Vagina (tissue), 2 donors: ENCODE results near the gene PRRG4. TPM values are rescaled to one million over a fixed set of nuclear protein-coding genes. Genes with fewer than 3 reads are reported as not detected.

Source experiments
- DNase-seq, 2 donors: peaks; one replicate each; pipeline ENCODE4 v3.0.0-alpha.2; 2017; ENCODE audit errors: extremely low spot score in 2 of 2
- H3K27ac ChIP-seq: fragments of 200-600 bp; sonication (generic); one replicate; pipeline ENCODE4 v1.5.1; 2019
- H3K27me3 ChIP-seq: fragments of 200-600 bp; sonication (generic); one replicate; pipeline ENCODE4 v1.5.1; 2019
- H3K36me3 ChIP-seq, 2 donors: fragments of 200-600 bp; sonication (generic); one replicate each; pipeline ENCODE4 v1.5.1; 2017 to 2019
- H3K4me1 ChIP-seq: fragments of 200-600 bp; sonication (generic); one replicate; pipeline ENCODE4 v1.5.1; 2019
- H3K4me3 ChIP-seq, 2 donors: fragments of 200-600 bp; sonication (generic); 1 replicate in 1 of 2; 2 replicates in 1 of 2; pipeline ENCODE4 v1.5.1; 2016 to 2019
- H3K9me3 ChIP-seq: fragments of 200-600 bp; sonication (generic); one replicate; pipeline ENCODE4 v1.5.1; 2019
- CTCF ChIP-seq, 3 experiments: fragments of 450-650 bp in 2 of 3; fragments of 200-600 bp in 1 of 3; sonication (generic) in 1 of 3; IDR thresholded peaks; one replicate each; pipeline ENCODE4 v1.5.1; 2017 to 2019; ENCODE audit warnings: antibody characterized with exemption in 3 of 3, mild to moderate bottlenecking in 2 of 3, moderate library complexity in 2 of 3
- POLR2A ChIP-seq, 2 donors: fragments of 450-650 bp; IDR thresholded peaks; one replicate each; pipeline ENCODE4 v1.6.1; 2017; ENCODE audit warnings: antibody characterized with exemption in 2 of 2, mild to moderate bottlenecking in 2 of 2, moderate library complexity in 2 of 2
- POLR2AphosphoS5 ChIP-seq, 2 donors: sonication (generic); formaldehyde crosslinking; IDR thresholded peaks; one replicate each; pipeline ENCODE4 v1.9.0; 2017; ENCODE audit warnings: antibody characterized with exemption in 2 of 2, mild to moderate bottlenecking in 2 of 2, low read depth in 1 of 2; ENCODE audit not compliant: insufficient read depth in 1 of 2
- intact Hi-C: fragments of 100-400 bp; cut with DNase I; formaldehyde crosslinking; loops from one replicate; pipeline ENCODE4 v1.15.1; 2023
- total RNA-seq: library from RNA; depleted of rRNA; stranded (reverse); fragments of >200 nt; gene quantifications from one replicate; pipeline ENCODE4 v1.2.3, GENCODE V29; 2016

Gene PRRG4
- total RNA-seq, 1 donor from 2014 or later = 21.1 TPM

- H3K36me3 ChIP-seq = no peaks in the 10 kb centered on the region
- intact Hi-C loops = no loop called here
- H3K9me3 ChIP-seq = no peaks in the 10 kb centered on the region
Observed at GRCh38 chr11:32849761-32850160, 20.0 kb downstream of the PRRG4 start.

DNA sequence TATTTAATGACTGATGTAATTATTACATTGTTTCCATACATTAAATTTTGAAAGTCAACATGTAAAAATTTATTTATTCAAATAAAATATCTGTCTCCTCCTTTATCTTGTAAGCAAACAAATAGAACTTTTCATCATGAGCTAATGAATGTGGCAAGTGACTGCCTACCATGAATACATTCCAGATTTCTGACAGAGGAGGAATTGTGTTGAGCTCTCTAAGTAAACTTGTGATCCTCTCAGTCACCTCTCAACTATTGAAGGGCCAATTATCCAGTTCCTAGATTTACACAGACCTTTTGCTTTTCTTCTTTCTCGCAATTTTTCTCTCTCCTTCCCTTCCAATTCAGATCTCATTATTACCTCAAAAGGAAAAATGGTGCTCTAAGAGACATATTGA lies 21.5 kb downstream of the PRRG4 start:
- no peaks in the 10 kb centered on the region for H3K36me3 ChIP-seq
- H3K4me1 ChIP-seq = no peaks in the 10 kb centered on the region
- no peaks in the 10 kb centered on the region for H3K9me3 ChIP-seq

More at GRCh38 chr11:32849761-32850160, 20.0 kb downstream of the PRRG4 start:
- no peak overlapping the region for H3K27ac ChIP-seq
- H3K4me1 ChIP-seq = no peaks in the 10 kb centered on the region
- H3K4me3 ChIP-seq = no peak overlapping the region
- no peak for DNase-seq
- H3K27me3 ChIP-seq = no peaks in the 10 kb centered on the region
- TF ChIP-seq POLR2AphosphoS5 (IDR thresholded peaks at IDR 0.05; ENCODE audit: insufficient read depth in 1 of 2, low read depth in 1 of 2) = no peak
- TF ChIP-seq CTCF (IDR thresholded peaks at IDR 0.05) = no peak
- TF ChIP-seq POLR2A (IDR thresholded peaks at IDR 0.05) = no peak

DNA sequence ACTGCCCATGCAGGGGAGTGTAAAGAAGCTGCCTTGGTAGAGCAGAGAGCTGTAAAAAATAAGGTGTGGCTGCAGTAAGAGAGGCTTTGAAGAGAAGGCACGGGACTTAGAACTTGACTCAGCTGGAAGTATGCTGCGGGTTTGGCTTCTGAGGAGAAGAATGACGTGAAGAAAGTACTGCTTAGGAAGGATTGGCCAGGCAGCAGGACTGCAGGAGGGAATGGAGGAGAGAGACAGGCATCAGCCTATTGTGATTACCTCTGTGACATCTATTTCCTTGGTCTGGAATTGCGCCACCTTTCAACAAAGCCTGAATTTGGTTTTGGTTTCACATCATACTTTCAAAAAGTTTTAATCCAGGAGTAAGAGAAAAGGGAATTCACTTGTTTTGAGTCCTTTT lies 22.5 kb downstream of the PRRG4 start:
- Histone ChIP-seq H3K4me3 (no peak overlapping the region), H3K27me3 (no peaks in the 10 kb centered on the region), H3K4me1 (no peaks in the 10 kb centered on the region), H3K27ac (no peak overlapping the region), H3K9me3 (no peaks in the 10 kb centered on the region), H3K36me3 (no peaks in the 10 kb centered on the region)
- intact Hi-C loops = no loop called here
- no peak for DNase-seq
- TF ChIP-seq POLR2A (IDR thresholded peaks at IDR 0.05) (no peak), CTCF (IDR thresholded peaks at IDR 0.05) (no peak), POLR2AphosphoS5 (IDR thresholded peaks at IDR 0.05; ENCODE audit: insufficient read depth in 1 of 2, low read depth in 1 of 2) (no peak)

More for the DNA sequence above, 21.5 kb downstream of the PRRG4 start:
- Histone ChIP-seq H3K4me3 (no peak overlapping the region), H3K27ac (no peak overlapping the region), H3K27me3 (no peaks in the 10 kb centered on the region)
- DNase-seq = no peak
- TF ChIP-seq POLR2AphosphoS5 (IDR thresholded peaks at IDR 0.05; ENCODE audit: insufficient read depth in 1 of 2, low read depth in 1 of 2) (no peak), POLR2A (IDR thresholded peaks at IDR 0.05) (no peak), CTCF (IDR thresholded peaks at IDR 0.05) (no peak)
- intact Hi-C loops = no loop called here

DNA sequence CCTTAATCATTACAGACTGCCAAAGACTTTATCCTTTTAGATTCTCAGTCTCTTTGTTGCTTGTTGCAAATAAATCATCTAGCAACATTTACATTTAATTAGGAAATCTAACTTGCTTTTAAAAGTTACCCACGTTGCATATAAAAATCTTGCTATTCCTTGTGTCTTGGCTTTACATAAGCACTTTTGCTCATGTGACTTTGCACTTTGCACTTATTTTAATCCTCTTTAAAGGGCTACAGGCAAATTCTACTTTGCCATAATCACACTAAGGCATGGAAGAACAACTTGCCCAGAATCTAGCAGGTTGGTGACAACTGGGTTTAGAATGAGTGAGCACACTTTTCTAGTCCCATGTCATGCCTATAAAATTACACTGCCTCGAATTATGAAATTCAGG lies 25.9 kb downstream of the PRRG4 start:
- Histone ChIP-seq H3K27me3 (no peaks in the 10 kb centered on the region), H3K27ac (no peak overlapping the region), H3K36me3 (no peaks in the 10 kb centered on the region), H3K9me3 (no peaks in the 10 kb centered on the region), H3K4me3 (no peak overlapping the region), H3K4me1 (no peaks in the 10 kb centered on the region)
- DNase-seq = no peak
- TF ChIP-seq CTCF (IDR thresholded peaks at IDR 0.05) (no peak), POLR2AphosphoS5 (IDR thresholded peaks at IDR 0.05; ENCODE audit: insufficient read depth in 1 of 2, low read depth in 1 of 2) (no peak), POLR2A (IDR thresholded peaks at IDR 0.05) (no peak)
- intact Hi-C loops = no loop called here

GRCh38 chr11:32858731-32859130 lies 29.0 kb downstream of the PRRG4 start:
- no peak overlapping the region for H3K27ac ChIP-seq
- intact Hi-C loops = no loop called here
- no peaks in the 10 kb centered on the region for H3K27me3 ChIP-seq
- H3K4me3 ChIP-seq = no peak overlapping the region
- H3K9me3 ChIP-seq = no peaks in the 10 kb centered on the region
- no peaks in the 10 kb centered on the region for H3K4me1 ChIP-seq
- no peak for DNase-seq
- no peaks in the 10 kb centered on the region for H3K36me3 ChIP-seq
- TF ChIP-seq CTCF (IDR thresholded peaks at IDR 0.05) (no peak), POLR2AphosphoS5 (IDR thresholded peaks at IDR 0.05; ENCODE audit: insufficient read depth in 1 of 2, low read depth in 1 of 2) (no peak)
